ENCODE results near the gene CR1L. TPM values are rescaled to one million over a fixed set of nuclear protein-coding genes. Genes with fewer than 3 reads are reported as not detected.

The CR1L gene
- total RNA-seq, 1 donor from 2014 or later: not detected

DNA sequence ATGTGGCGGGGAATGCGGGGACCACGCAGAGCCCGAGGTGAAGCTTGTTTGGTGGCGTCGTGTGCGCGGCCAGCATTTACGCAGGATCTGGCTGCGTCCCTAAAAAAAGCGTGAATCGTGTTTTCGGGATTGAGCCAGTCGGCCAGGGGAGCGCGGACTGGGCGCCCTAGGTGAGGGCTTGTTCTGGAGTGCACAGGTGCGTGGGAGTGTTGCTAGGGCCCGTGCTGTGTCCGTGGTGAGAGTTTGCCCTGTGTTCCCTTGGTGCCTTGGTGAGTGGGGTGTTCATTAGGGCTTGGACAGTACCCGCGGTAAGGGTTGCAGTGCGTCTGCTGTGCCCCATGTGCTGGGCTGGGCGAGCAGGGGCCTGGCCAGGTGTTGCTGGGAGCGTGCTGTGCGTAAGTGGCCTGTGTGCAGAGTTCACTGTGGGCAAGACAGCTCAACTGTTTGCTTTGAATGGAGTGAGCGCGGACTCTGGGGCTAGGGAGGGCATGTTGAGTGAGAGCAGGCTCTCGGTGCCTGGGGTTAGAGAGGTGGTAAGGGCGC is 107.6 kb downstream of the CR1L start:
- peaks cover 58% of the 10 kb centered on the region for H3K79me2 ChIP-seq (ENCODE audit: low read depth)
- peak overlapping the region; percentile 98 for H3K27ac Mint-ChIP-seq
- H4K20me1 ChIP-seq (ENCODE audit: low read depth): peaks cover 41% of the 10 kb centered on the region

DNA sequence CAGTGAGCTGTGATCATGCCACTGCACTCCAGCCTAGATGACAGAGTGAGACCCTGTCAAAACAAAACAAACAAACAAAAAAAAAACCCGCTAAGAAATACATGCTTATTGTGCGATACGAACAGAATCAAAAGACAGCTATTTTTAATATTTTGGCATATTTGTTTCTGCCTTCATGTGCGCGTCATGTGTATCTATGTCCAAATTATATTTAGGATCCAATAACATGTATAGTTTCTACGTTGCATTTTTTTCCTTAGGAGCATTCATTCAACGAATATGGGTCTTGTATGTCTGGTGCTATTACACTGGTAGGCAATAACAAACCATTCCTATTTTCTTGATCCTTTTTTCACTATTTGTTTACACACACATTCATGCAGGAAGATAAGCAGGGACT is 108.7 kb downstream of the CR1L start:
- Histone ChIP-seq H3K9me3 (ENCODE audit: low read depth) (no peaks in the 10 kb centered on the region), H3K36me3 (peaks cover 4% of the 10 kb centered on the region), H3K79me2 (ENCODE audit: low read depth) (peaks cover 66% of the 10 kb centered on the region), H3K4me3 (peak overlapping the region; percentile 98), H3K4me1 (peaks cover 10% of the 10 kb centered on the region), H3K27ac (no peak overlapping the region), H3K9ac (no peak overlapping the region), H3F3A (ENCODE audit: low read depth) (peaks cover 5% of the 10 kb centered on the region), H2AFZ (replicated peaks) (no peak overlapping the region), H3K27me3 (no peaks in the 10 kb centered on the region), H3K4me2 (peak overlapping the region; percentile 98), H4K20me1 (ENCODE audit: low read depth) (peaks cover 45% of the 10 kb centered on the region)
- no peak for DNase-seq (ENCODE audit: low spot score)
- H3K27ac Mint-ChIP-seq: no peak overlapping the region
- peaks cover 2% of the 10 kb centered on the region for H3K27me3 Mint-ChIP-seq (ENCODE audit: insufficient read depth, low read depth)
- H3K36me3 Mint-ChIP-seq: peaks cover 18% of the 10 kb centered on the region
- H3K4me1 Mint-ChIP-seq: peaks cover 48% of the 10 kb centered on the region
- peak overlapping the region; percentile 100 for H3K4me3 Mint-ChIP-seq
- no peak for TF ChIP-seq EZH2phosphoT487 (IDR thresholded peaks at IDR 0.05)
- TF ChIP-seq, protein P1, sequence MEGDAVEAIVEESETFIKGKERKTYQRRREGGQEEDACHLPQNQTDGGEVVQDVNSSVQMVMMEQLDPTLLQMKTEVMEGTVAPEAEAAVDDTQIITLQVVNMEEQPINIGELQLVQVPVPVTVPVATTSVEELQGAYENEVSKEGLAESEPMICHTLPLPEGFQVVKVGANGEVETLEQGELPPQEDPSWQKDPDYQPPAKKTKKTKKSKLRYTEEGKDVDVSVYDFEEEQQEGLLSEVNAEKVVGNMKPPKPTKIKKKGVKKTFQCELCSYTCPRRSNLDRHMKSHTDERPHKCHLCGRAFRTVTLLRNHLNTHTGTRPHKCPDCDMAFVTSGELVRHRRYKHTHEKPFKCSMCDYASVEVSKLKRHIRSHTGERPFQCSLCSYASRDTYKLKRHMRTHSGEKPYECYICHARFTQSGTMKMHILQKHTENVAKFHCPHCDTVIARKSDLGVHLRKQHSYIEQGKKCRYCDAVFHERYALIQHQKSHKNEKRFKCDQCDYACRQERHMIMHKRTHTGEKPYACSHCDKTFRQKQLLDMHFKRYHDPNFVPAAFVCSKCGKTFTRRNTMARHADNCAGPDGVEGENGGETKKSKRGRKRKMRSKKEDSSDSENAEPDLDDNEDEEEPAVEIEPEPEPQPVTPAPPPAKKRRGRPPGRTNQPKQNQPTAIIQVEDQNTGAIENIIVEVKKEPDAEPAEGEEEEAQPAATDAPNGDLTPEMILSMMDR (IDR thresholded peaks at IDR 0.05): no peak
- no peak for TF ChIP-seq EZH2 (IDR thresholded peaks at IDR 0.05)
- no peaks in the 10 kb centered on the region for H3K9me3 Mint-ChIP-seq

More for the DNA sequence above, 107.6 kb downstream of the CR1L start:
- Histone ChIP-seq H3K4me3 (peak overlapping the region; percentile 98), H3K4me1 (peaks cover 10% of the 10 kb centered on the region), H3K9ac (peak overlapping the region; percentile 60), H3K27ac (no peak overlapping the region), H2AFZ (replicated peaks) (peak overlapping the region; percentile 98), H3K27me3 (no peaks in the 10 kb centered on the region), H3K9me3 (ENCODE audit: low read depth) (no peaks in the 10 kb centered on the region), H3K4me2 (peak overlapping the region; percentile 98), H3F3A (ENCODE audit: low read depth) (peaks cover 5% of the 10 kb centered on the region), H3K36me3 (no peaks in the 10 kb centered on the region)
- Mint-ChIP-seq H3K36me3 (peaks cover 11% of the 10 kb centered on the region), H3K9me3 (no peaks in the 10 kb centered on the region), H3K4me1 (peaks cover 48% of the 10 kb centered on the region), H3K27me3 (ENCODE audit: insufficient read depth, low read depth) (peaks cover 2% of the 10 kb centered on the region), H3K4me3 (peak overlapping the region; percentile 100)
- TF ChIP-seq EZH2 (IDR thresholded peaks at IDR 0.05) (no peak), EZH2phosphoT487 (IDR thresholded peaks at IDR 0.05) (no peak)
- TF ChIP-seq, protein P1 (IDR thresholded peaks at IDR 0.05): no peak
- DNase-seq (ENCODE audit: low spot score): peak; percentile 42

DNA sequence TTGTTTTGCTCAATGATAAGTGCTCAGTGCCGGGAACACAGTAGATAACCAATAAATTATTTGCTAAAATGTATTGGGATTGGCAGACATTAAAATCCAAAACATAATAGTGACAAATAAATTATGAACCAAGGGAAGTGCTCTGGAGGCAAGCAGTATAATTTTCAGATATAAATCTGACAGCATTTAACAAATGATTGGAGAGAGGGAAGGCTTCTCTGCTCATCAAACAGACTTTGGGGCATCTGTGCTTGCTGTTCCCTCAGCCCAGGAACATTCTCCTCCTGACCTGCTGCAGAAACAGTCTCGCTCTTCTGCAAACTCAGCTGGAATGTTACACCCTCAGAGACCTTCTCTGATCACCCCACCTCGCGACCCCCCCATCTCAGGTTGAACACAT is 109.1 kb downstream of the CR1L start:
- H3K27ac ChIP-seq: no peak overlapping the region
- H3K4me3 ChIP-seq: no peak overlapping the region
- no peak overlapping the region for H3K9ac ChIP-seq
- TF ChIP-seq EZH2phosphoT487 (IDR thresholded peaks at IDR 0.05) (no peak), EZH2 (IDR thresholded peaks at IDR 0.05) (no peak)
- TF ChIP-seq, protein P1 (IDR thresholded peaks at IDR 0.05): no peak
- Mint-ChIP-seq H3K36me3 (peaks cover 21% of the 10 kb centered on the region), H3K4me3 (peak overlapping the region; percentile 100), H3K27ac (no peak overlapping the region), H3K4me1 (peaks cover 44% of the 10 kb centered on the region), H3K27me3 (ENCODE audit: insufficient read depth, low read depth) (peaks cover 2% of the 10 kb centered on the region), H3K9me3 (no peaks in the 10 kb centered on the region)
- H3K36me3 ChIP-seq: peaks cover 5% of the 10 kb centered on the region
- H3K27me3 ChIP-seq: no peaks in the 10 kb centered on the region
- no peak overlapping the region for H2AFZ ChIP-seq (replicated peaks)
- peaks cover 45% of the 10 kb centered on the region for H4K20me1 ChIP-seq (ENCODE audit: low read depth)
- peaks cover 5% of the 10 kb centered on the region for H3F3A ChIP-seq (ENCODE audit: low read depth)
- H3K4me1 ChIP-seq: peaks cover 10% of the 10 kb centered on the region
- H3K9me3 ChIP-seq (ENCODE audit: low read depth): no peaks in the 10 kb centered on the region
- peak overlapping the region; percentile 98 for H3K4me2 ChIP-seq
- DNase-seq (ENCODE audit: low spot score): no peak
- peaks cover 66% of the 10 kb centered on the region for H3K79me2 ChIP-seq (ENCODE audit: low read depth)
